AG09319 (cell line): ENCODE measurements around the gene TMEM26.

Source experiments
- DNase-seq: peaks from one replicate; pipeline ENCODE4 v3.0.0-alpha.2; 2010; ENCODE audit warnings: low read depth; ENCODE audit errors: extremely low read depth
- CTCF ChIP-seq: IDR thresholded peaks from 2 replicates; pipeline ENCODE4 v1.5.1; 2011; ENCODE audit warnings: low read depth, mild to moderate bottlenecking, inconsistent platforms, low read length, moderate library complexity

The TMEM26 gene

GRCh38 chr10:61452655-61453641 is at the start of gene TMEM26:
Gene TMEM26 (minus strand): TSS chr10:61453381. CDS start chr10:61453081, 300 bp downstream.
- no peak for DNase-seq
- no peak for TF ChIP-seq CTCF

GRCh38 chr10:61500460-61500859 is 47.3 kb upstream of the TMEM26 start:
- no peak for DNase-seq
- no peak for TF ChIP-seq CTCF

GRCh38 chr10:61492364-61492995 is 39.3 kb upstream of the TMEM26 start:
- no peak for DNase-seq
- TF ChIP-seq CTCF, result no peak

GRCh38 chr10:61487506-61487905 is 34.3 kb upstream of the TMEM26 start:
- DNase-seq, result no peak
- TF ChIP-seq CTCF, result no peak

- DNase-seq, result no peak
- TF ChIP-seq CTCF, result no peak
These were observed 33.7 kb upstream of the TMEM26 start for GRCh38 chr10:61486738-61487396.

- DNase-seq, result no peak
- TF ChIP-seq CTCF, result no peak
These were observed 33.1 kb upstream of the TMEM26 start for GRCh38 chr10:61486251-61486650.

- TF ChIP-seq CTCF, result no peak
- DNase-seq, result no peak
These were observed 28.4 kb upstream of the TMEM26 start for GRCh38 chr10:61481597-61481996.
